SHP77 treated with DMSO at 0.1 percent for 48 hours (cell line): ENCODE measurements around the gene ARID1B.

Source experiments
- DNase-seq: peaks from one replicate; lab custom pipeline; 2025; lab: John Stamatoyannopoulos, UW

The ARID1B gene

GRCh38 chr6:157226761-157227160 lies 449.6 kb downstream of the ARID1B start:
- DNase-seq = no peak

GRCh38 chr6:157227202-157228166 lies 450.3 kb downstream of the ARID1B start:
- peak; percentile 60 for DNase-seq

GRCh38 chr6:157228426-157229131 lies 451.4 kb downstream of the ARID1B start:
- peak; percentile 88 for DNase-seq

- peak; percentile 77 for DNase-seq
These were observed 452.0 kb downstream of the ARID1B start for GRCh38 chr6:157229132-157229618.

- peak; percentile 96 for DNase-seq
These were observed 452.5 kb downstream of the ARID1B start for GRCh38 chr6:157229713-157230112.

- peak; percentile 94 for DNase-seq
These were observed 453.7 kb downstream of the ARID1B start for GRCh38 chr6:157230910-157231309.

- no peak for DNase-seq
These were observed 455.1 kb downstream of the ARID1B start for GRCh38 chr6:157232161-157232895.

GRCh38 chr6:157233156-157233555 lies 456.0 kb downstream of the ARID1B start:
- no peak for DNase-seq

- peak; percentile 84 for DNase-seq
These were observed 456.5 kb downstream of the ARID1B start for GRCh38 chr6:157233686-157234085.

GRCh38 chr6:157235600-157236039 lies 458.4 kb downstream of the ARID1B start:
- DNase-seq = no peak

- no peak for DNase-seq
These were observed 459.0 kb downstream of the ARID1B start for GRCh38 chr6:157236040-157236725.

- peak; percentile 13 for DNase-seq
These were observed 461.2 kb downstream of the ARID1B start for GRCh38 chr6:157238346-157238745.

GRCh38 chr6:157239148-157239547 lies 462.0 kb downstream of the ARID1B start:
- no peak for DNase-seq

- peak; percentile 73 for DNase-seq
These were observed 462.5 kb downstream of the ARID1B start for GRCh38 chr6:157239671-157240058.

- peak; percentile 78 for DNase-seq
These were observed 463.1 kb downstream of the ARID1B start for GRCh38 chr6:157240059-157240959.

- no peak for DNase-seq
These were observed 463.8 kb downstream of the ARID1B start for GRCh38 chr6:157240960-157241311.

- no peak for DNase-seq
These were observed 465.6 kb downstream of the ARID1B start for GRCh38 chr6:157242791-157243190.

GRCh38 chr6:157244175-157244574 lies 467.0 kb downstream of the ARID1B start:
- DNase-seq = no peak

GRCh38 chr6:157244780-157245179 lies 467.6 kb downstream of the ARID1B start:
- no peak for DNase-seq

- no peak for DNase-seq
These were observed 468.3 kb downstream of the ARID1B start for GRCh38 chr6:157245436-157245835.
